Heart left ventricle (tissue), 13 donors: ENCODE results near the gene TMEM79.
A peak's percentile ranks its signal among the peaks of the same experiment; 100 is the strongest.

Source experiments
- CTCF ChIP-seq, 12 donors: fragments of 200-600 bp; sonication (generic) in 4 of 12; IDR thresholded peaks; one replicate each; pipeline versions ENCODE4 v1.5.0 to v1.8.0; 2018 to 2022; ENCODE audit warnings: antibody characterized with exemption in 12 of 12, mild to moderate bottlenecking in 5 of 12
- POLR2A ChIP-seq, 2 donors: fragments of 450-650 bp; IDR thresholded peaks; one replicate each; pipeline ENCODE4 v1.6.1; 2017; ENCODE audit warnings: antibody characterized with exemption in 2 of 2, mild to moderate bottlenecking in 2 of 2, moderate library complexity in 2 of 2
- donor health status: ischemic (EF 13 %, LVEDD 7.1; RV severe dilation, severe dysfunction).
- donor health status: DM: no; HTN: yes; CAD: no.
- donor health status: DM: no; HTN: no; CAD: no.
- donor health status: ischemic (EF 25% LVEDD 6.9; RV normal size, moderate dysfunction).
- donor health status: ischemic (EF 25% LVEDD 5.7; RV mildly dilated, moderate dysfunction).
- donor health status: ischemic (EF 35%, LVEDD 5.7; RV mildly dilated, moderate dysfunction).
- donor health status: nonischemic (EF 11% LVEDD 7.7; RV severe dilation, severe dysfunction).
- donor health status: DM: yes; HTN: yes; CAD: no.
- donor health status: PGD.
- donor health status: ischemic (EF 29% LVEDD 5.4; RV normal size, mild dysfunction).
- donor health status: nonischemic (EF 23%, LVEDD 6.1; RV moderate dilation, normal function).

- TF ChIP-seq POLR2A (IDR thresholded peaks at IDR 0.05), result peak in 1 of 2 donors; percentile 45
- no peak for TF ChIP-seq CTCF (IDR thresholded peaks at IDR 0.05)
These were observed 7.3 kb downstream of the TMEM79 start for GRCh38 chr1:156291226-156292061.
